GM21390 (cell line): ENCODE results near the gene MYL1.

ENCODE experiments used
- ATAC-seq: cut with Tn5 transposase; IDR thresholded peaks from one replicate; pipeline ENCODE4 v1.9.1; 2021; ENCODE audit not compliant: unreplicated experiment

The MYL1 gene

DNA sequence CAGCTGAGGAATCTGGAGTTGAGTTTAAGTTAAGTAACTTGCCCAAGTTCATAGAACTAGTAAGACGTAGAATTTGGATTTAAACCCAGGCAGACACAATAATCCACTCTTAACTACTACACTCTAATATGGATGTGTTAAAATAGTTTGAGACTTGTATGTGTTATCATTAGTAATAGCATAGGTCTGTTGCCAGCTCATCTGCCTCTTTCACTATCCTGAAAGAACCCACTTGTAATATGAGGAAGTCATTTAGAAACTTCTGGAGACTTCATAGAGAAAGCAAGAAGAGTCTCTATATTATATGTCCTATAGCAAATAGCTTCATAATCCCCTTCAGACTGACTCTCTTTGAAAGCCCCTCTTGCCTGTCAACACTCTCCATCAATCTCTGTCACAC, 46.7 kb downstream of the MYL1 start:
- no peak for ATAC-seq

DNA sequence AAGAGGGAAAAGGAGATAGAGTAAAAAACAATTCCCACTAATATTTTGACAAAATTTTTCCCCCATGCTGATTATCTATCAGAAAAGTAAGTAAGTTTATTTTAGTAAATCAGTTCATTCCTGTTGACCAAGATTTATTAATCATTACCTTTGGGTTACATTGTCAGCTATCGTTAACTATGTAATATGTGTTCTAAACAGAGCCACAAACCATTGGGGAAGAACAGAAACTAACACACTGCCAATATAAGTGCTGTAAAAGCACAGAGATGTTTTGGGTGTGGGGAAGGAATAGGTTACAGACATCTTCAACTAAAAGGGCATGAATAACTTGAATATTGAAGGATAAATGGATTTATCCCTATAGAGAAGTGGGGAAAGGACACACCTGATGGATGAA, 47.3 kb downstream of the MYL1 start:
- no peak for ATAC-seq

DNA sequence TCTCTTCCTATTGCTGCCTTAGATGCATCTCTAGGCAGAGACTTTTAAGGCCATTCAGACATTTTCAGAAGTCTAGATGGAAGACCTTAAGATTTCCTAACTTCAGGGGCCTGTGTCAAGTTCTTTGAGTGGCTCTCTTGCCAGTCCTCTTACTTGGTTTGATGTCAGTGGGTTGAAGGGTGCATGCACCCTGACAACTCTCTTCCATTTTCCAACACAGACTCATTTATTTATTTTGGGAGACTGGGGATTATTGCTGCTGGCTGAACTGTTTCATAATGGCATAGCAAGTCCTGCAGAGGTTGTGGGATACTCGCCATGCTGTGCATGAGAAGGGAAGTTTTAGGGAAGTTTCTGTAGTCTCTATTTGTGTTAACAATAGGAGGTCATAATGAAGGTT, 50.7 kb downstream of the MYL1 start:
- no peak for ATAC-seq

DNA sequence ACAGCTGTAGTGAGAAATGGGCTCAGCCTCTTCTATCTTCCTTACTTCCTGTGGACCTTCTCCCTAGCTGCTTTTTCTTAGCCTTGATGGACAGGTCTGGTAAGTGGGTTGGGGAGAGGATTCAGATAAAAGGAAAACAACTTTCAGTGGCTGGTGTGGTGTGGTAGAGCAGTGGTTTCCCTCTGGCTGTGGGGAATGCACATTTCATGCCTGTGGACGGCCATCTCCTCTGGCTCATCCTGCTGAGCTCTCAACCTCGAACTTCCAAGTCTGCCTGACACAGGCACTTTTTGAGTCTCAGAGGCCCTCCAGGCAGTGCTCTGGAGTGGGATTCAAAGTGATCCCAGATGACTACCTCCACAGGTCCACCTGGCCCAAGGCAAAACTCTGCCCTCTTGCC, 51.1 kb downstream of the MYL1 start:
- ATAC-seq, result no peak

DNA sequence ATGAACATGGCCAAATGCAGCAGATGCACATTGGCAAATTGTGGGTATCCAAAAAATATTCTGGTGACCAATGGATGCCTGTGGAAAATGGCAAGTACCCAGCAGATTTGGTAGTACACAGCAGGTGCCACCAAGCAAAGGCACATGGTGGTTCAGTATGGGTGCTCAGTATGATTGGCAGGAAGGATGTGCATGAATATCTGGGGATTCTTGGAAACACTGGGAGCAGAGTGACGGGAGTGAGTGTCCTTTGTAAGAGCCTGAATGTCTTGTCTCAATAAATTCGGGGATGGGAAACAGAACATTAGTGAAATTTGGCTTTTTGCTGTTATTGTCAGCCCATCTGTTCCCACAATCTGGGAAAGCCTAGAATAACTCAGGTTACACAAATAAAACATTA, 52.9 kb downstream of the MYL1 start:
- no peak for ATAC-seq

DNA sequence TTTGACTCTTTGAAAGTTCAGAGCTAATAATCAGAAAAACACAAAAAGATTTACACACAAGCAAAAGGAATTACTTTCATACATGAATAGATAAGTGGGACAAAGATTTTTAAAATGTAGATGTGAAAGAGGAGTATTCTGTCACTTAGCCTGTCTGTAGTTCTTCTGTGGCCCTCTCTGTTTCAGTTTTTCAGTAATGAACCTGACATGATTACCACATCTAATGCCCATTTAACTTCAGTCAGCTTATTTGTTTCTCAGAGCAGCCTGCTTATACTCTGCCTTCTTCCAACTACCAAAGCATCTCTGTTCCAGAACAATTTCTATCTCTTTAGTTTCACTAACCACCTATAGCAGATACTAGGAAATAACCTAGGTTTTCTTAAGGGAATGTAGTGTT, 55.3 kb downstream of the MYL1 start:
- no peak for ATAC-seq

DNA sequence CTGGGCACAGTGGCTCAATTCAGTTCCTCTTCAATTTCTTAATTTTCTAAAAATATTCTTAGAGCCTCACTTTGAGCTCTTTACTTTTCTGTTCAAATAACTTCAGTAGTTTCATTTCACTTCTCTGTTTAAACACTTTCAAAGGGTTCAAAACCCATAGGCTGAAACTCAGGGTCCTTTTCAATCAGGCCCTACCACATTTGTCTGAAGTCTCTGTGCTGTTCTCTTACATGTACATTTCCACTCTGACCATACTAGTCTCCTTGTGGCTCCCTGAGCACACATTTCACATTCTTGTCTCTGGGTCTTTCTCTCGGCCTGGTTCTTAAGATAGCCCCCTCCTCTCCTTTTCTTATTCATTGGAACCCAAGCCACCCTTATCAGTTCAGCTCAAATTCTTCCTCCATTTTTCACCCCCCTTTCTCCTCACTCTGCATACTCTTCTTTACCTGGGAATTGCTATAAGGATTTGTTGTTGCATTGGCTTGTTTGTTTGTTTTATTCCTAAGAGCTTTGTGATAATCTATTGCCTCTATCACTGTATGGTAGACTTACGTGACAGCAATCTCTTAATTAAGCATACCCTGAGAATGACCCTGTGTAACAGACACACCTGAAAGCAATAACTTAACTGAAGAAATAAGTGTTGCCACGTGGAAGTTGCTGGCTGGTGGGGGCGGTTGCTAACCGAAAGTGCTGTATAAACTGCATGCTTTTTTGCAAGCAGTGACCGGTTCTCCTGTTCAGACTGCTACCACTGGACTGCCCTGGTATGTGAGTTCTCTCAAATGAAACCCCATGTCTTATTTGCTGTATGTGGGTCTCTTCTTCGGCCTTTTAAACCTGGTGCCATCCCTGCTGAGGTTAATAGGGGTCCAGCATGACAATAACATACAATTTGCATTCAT, 62.0 kb downstream of the MYL1 start:
- ATAC-seq, result no peak

DNA sequence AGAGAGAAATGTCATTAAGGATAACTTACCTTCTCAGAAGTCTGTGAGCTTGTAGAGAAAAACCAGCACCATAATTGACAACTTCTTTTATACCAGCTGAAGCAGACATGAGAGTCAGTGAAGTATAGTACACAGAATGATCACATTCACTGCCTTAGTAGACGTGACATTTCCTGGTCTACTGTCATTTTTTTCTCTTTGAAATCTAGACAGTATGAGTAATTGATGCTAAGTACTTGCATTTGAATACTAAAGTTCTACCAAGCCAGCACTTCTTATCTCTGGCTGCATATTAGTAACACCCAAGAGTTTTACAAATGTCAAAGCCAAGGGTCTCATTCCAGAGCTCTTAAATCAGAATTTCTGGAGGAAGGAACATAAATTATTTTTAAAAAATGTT, 64.4 kb downstream of the MYL1 start:
- no peak for ATAC-seq
